Uterus (tissue), 4 donors: ENCODE data around the gene FGD6. TPM values are rescaled to one million over a fixed set of nuclear protein-coding genes. Genes with fewer than 3 reads are reported as not detected.
"Not testable (repeated sequence)": the region's sequence is repeated elsewhere in the genome, so short reads cannot be mapped to it uniquely, and the experiment has no call there.

Source experiments
- DNase-seq, 2 donors: peaks; one replicate each; pipeline ENCODE4 v3.0.0-alpha.2; 2019 to 2020
- H3K27ac ChIP-seq, 2 donors: fragments of 200-600 bp; sonication (generic); 1 replicate in 1 of 2; 2 replicates in 1 of 2; pipeline ENCODE4 v1.5.1; 2016 to 2018
- H3K27me3 ChIP-seq, 2 donors: fragments of 200-600 bp; sonication (generic); one replicate each; pipeline ENCODE4 v1.5.1; 2018 to 2019; ENCODE audit warnings: control low read depth in 1 of 2
- H3K36me3 ChIP-seq, 2 donors: fragments of 200-600 bp; sonication (generic); one replicate each; pipeline ENCODE4 v1.5.1; 2019; ENCODE audit warnings: control low read depth in 1 of 2
- H3K4me1 ChIP-seq, 2 donors: fragments of 200-600 bp; sonication (generic); one replicate each; pipeline ENCODE4 v1.5.1; 2018 to 2019; ENCODE audit warnings: control low read depth in 1 of 2
- H3K4me3 ChIP-seq, 2 donors: fragments of 200-600 bp; sonication (generic); 1 replicate in 1 of 2; 2 replicates in 1 of 2; pipeline ENCODE4 v1.5.1; 2018 to 2019; ENCODE audit warnings: mild to moderate bottlenecking in 1 of 2
- H3K9me3 ChIP-seq, 2 donors: fragments of 200-600 bp; sonication (generic); one replicate each; pipeline ENCODE4 v1.5.1; 2019; ENCODE audit warnings: control low read depth in 1 of 2
- POLR2A ChIP-seq, 2 donors: fragments of 450-650 bp; IDR thresholded peaks; one replicate each; pipeline ENCODE4 v1.6.1; 2016; ENCODE audit warnings: antibody characterized with exemption in 2 of 2, mild to moderate bottlenecking in 1 of 2, moderate library complexity in 1 of 2
- intact Hi-C: fragments of 100-400 bp; cut with DNase I; formaldehyde crosslinking; loops from one replicate; pipeline ENCODE4 v1.15.1; 2023; ENCODE audit warnings: low total_unique reads
- total RNA-seq, 4 donors: library from RNA; depleted of rRNA in 3 of 4; stranded (reverse); fragments of >200 nt in 3 of 4; gene quantifications; one replicate each; pipeline versions ENCODE4 v1.1.0 to v1.2.4, GENCODE V29; 2014 to 2023
- TF ChIP-seq, protein P1 (sequence below), 4 experiments: fragments of 200-600 bp in 2 of 4; fragments of 450-650 bp in 2 of 4; sonication (generic) in 2 of 4; IDR thresholded peaks; one replicate each; pipeline ENCODE4 v1.5.1; 2016 to 2019; ENCODE audit warnings: antibody characterized with exemption in 4 of 4, mild to moderate bottlenecking in 2 of 4, moderate library complexity in 1 of 4
- donor health status: DM: yes; HTN: yes; CAD: no.

FGD6 gene
- total RNA-seq, 4 donors from 2014 or later: 7.6 to 25.3 (median 15.1) TPM

DNA sequence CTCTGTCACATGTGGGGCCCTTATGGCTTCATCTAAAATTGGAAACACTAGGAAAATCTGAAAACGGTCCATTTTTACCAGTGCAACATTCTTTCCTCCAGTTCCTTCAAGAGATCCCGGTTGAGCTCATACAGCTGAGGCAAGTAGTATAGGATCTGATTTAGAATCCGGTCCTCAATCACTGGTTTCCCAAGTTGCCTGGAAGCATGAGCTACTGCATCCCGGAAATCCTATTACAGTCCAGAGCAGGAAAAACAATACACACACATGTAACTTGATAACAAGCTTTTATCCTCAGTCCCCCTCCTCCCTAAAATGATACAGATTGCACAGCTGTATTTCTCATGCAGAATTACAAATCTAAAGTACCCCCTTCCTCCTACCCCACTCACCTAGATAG lies 76.0 kb downstream of the FGD6 start:
- Histone ChIP-seq H3K36me3 (no peaks in the 10 kb centered on the region), H3K27me3 (no peaks in the 10 kb centered on the region), H3K27ac (no peak overlapping the region), H3K9me3 (no peaks in the 10 kb centered on the region), H3K4me1 (no peaks in the 10 kb centered on the region), H3K4me3 (no peak overlapping the region)
- TF ChIP-seq POLR2A (IDR thresholded peaks at IDR 0.05): no peak
- TF ChIP-seq, protein P1, sequence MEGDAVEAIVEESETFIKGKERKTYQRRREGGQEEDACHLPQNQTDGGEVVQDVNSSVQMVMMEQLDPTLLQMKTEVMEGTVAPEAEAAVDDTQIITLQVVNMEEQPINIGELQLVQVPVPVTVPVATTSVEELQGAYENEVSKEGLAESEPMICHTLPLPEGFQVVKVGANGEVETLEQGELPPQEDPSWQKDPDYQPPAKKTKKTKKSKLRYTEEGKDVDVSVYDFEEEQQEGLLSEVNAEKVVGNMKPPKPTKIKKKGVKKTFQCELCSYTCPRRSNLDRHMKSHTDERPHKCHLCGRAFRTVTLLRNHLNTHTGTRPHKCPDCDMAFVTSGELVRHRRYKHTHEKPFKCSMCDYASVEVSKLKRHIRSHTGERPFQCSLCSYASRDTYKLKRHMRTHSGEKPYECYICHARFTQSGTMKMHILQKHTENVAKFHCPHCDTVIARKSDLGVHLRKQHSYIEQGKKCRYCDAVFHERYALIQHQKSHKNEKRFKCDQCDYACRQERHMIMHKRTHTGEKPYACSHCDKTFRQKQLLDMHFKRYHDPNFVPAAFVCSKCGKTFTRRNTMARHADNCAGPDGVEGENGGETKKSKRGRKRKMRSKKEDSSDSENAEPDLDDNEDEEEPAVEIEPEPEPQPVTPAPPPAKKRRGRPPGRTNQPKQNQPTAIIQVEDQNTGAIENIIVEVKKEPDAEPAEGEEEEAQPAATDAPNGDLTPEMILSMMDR (IDR thresholded peaks at IDR 0.05): no peak
- DNase-seq: no peak
- intact Hi-C loops: no loop called here

DNA sequence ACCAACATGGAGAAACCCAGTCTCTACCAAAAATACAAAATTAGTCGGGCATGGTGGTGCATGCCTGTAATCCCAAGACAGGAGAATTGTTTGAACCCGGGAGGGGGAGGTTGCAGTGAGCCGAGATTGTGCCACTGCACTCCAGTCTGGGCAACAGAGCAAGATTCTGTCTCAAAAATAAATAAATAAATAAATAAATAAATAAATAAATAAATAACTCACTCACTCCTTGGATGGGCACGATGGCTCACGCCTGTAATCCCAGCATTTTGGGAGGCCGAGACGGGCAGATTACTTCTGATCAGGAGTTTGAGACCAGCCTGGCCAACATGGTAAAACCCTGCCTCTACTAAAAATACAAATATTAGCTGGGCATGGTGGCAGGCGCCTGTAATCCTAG lies 79.2 kb downstream of the FGD6 start:
- H3K4me1 ChIP-seq, H3K36me3 ChIP-seq, H3K4me3 ChIP-seq, H3K27me3 ChIP-seq, H3K27ac ChIP-seq, DNase-seq, H3K9me3 ChIP-seq, intact Hi-C loops: not testable (repeated sequence)

DNA sequence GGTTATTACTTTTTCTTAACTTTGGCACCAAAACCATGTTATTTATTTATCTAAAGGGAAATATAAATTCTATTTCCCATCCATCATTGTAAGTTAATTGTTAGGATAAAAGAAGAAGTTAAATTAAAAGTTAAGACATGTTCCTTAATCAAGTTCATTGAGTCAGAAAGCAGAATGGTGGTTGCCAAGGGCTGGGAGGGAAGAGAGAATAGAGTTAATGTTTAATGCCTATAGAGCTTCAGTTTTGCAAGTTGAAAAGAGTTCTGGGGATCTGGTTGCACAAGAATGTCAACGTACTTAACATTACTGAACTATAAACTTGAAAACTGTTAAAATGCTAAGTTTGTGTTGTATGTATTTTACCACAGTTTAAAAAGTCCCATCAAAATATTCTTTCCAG lies 80.7 kb downstream of the FGD6 start:
- DNase-seq: no peak
- Histone ChIP-seq H3K27ac (no peak overlapping the region), H3K36me3 (no peaks in the 10 kb centered on the region), H3K9me3 (no peaks in the 10 kb centered on the region), H3K4me1 (no peaks in the 10 kb centered on the region), H3K27me3 (no peaks in the 10 kb centered on the region), H3K4me3 (no peak overlapping the region)
- intact Hi-C loops: no loop called here
- TF ChIP-seq, protein P1 (IDR thresholded peaks at IDR 0.05): no peak
- TF ChIP-seq POLR2A (IDR thresholded peaks at IDR 0.05): no peak

DNA sequence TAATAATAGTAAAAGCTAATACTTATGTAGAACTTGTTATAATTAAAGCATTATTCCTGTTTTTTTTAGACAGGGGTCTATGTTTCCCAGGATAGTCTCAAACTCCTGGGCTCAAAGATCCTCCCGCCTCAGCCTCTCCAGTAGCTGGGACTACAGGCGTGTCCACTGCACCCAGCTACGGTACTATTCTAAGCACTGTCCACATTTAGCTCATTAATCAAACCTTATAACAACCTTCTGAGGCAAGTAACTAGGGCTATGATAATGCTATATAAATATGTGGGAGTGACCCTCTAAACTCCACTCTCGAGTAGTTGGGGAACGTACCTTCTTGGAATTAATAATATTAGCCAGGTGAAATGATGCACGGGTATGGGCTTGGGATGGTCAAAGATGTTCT lies 83.2 kb downstream of the FGD6 start:
- no peak for DNase-seq
- Histone ChIP-seq H3K4me3 (no peak overlapping the region), H3K9me3 (no peaks in the 10 kb centered on the region), H3K36me3 (no peaks in the 10 kb centered on the region), H3K27me3 (no peaks in the 10 kb centered on the region), H3K4me1 (no peaks in the 10 kb centered on the region), H3K27ac (no peak overlapping the region)
- intact Hi-C loops: no loop called here
- TF ChIP-seq POLR2A (IDR thresholded peaks at IDR 0.05): no peak
- TF ChIP-seq, protein P1 (IDR thresholded peaks at IDR 0.05): no peak

DNA sequence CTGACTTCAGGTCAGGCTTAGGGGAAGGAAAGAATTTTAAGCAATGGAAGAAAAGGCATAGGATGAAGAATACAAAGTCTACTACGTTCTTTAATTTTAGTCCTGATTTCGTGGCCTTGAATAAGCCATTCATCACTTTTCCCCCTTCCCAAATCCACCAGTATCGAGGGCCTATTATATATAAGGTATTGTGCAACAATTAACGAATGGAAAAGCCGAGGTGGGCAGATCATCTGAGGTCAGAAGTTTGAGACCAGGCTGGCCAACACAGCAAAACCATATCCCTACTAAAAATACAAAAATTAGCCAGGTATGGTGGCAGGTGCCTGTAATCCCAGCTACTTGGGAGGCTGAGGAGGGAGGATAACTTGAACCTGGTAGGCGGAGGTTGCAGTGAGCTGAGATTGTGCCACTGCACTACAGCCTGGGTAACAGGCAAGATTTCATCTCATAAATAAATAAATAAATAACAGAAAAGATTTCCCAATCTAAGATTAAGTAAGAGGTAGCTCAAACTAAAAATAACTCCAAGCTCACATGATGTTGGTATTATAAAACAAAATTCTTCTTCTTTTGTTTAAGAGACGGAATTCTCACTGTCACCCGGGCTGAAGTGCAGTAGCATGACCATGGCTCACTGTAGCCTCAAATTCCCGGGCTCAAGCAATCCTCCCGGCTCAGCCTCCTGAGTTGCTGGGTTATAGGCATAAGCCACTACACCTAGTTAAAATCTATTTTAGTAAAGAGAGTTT lies 85.5 kb downstream of the FGD6 start:
- intact Hi-C loops: no loop called here
- Histone ChIP-seq H3K9me3 (no peaks in the 10 kb centered on the region), H3K27ac (no peak overlapping the region), H3K36me3 (no peaks in the 10 kb centered on the region), H3K27me3 (no peaks in the 10 kb centered on the region), H3K4me3 (no peak overlapping the region), H3K4me1 (no peaks in the 10 kb centered on the region)
- TF ChIP-seq, protein P1 (IDR thresholded peaks at IDR 0.05): no peak
- TF ChIP-seq POLR2A (IDR thresholded peaks at IDR 0.05): no peak
- no peak for DNase-seq

DNA sequence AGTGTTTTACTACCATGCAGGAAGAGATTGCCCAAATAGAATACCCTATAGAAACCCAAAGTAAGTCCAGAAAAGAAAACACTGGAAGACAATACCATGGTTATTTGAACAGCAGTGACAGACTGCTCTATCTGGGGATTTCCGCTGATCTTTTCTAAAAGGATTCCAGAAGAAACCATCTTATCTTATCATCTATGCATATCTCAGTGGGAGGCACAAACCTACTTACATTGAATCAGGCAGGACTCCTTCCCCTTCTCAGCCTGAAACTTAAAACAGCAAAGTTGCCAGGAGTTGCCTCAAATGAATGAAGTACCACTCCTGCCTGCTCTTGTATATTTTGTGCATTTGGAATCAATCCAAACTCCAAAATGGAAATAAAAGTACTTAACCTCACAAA lies 87.2 kb downstream of the FGD6 start:
- no peak overlapping the region for H3K4me3 ChIP-seq
- no peaks in the 10 kb centered on the region for H3K27me3 ChIP-seq
- H3K27ac ChIP-seq: no peak overlapping the region
- intact Hi-C loops: no loop called here
- H3K4me1 ChIP-seq: no peaks in the 10 kb centered on the region
- H3K9me3 ChIP-seq: no peaks in the 10 kb centered on the region
- DNase-seq: no peak
- TF ChIP-seq POLR2A (IDR thresholded peaks at IDR 0.05): no peak
- TF ChIP-seq, protein P1 (IDR thresholded peaks at IDR 0.05): no peak
- no peaks in the 10 kb centered on the region for H3K36me3 ChIP-seq
